DMS53 treated with DMSO at 0.1 percent for 48 hours (cell line): ENCODE data around the gene LUC7L.
"Not testable (repeated sequence)": the region's sequence is repeated elsewhere in the genome, so short reads cannot be mapped to it uniquely, and the experiment has no call there.

Source experiments
- DNase-seq: peaks from one replicate; lab custom pipeline; 2025; ENCODE audit not compliant: unreplicated experiment; lab: John Stamatoyannopoulos, UW

The LUC7L gene

GRCh38 chr16:228852-229730 is at the start of gene LUC7L:
Gene LUC7L (minus strand): TSS chr16:229449. CDS start chr16:229339, 110 bp downstream.
- DNase-seq: peak; percentile 35

GRCh38 chr16:278863-279366 is 49.7 kb upstream of the LUC7L start:
- DNase-seq: peak; percentile 46

GRCh38 chr16:276426-277077 is 47.3 kb upstream of the LUC7L start:
- DNase-seq: no peak

GRCh38 chr16:275786-276232 is 46.6 kb upstream of the LUC7L start, which contains the start of gene RGS11:
Gene RGS11 (minus strand): TSS chr16:275944. CDS start chr16:275911, 33 bp downstream.
- no peak for DNase-seq

- DNase-seq: no peak
Observed at GRCh38 chr16:275041-275641, 45.9 kb upstream of the LUC7L start.

GRCh38 chr16:273547-274421 is 44.5 kb upstream of the LUC7L start:
- no peak for DNase-seq

GRCh38 chr16:272633-273546 is 43.6 kb upstream of the LUC7L start:
- DNase-seq: no peak

GRCh38 chr16:270381-271255 is 41.4 kb upstream of the LUC7L start:
- no peak for DNase-seq

- DNase-seq: no peak
Observed at GRCh38 chr16:269061-269796, 40.0 kb upstream of the LUC7L start.

- no peak for DNase-seq
Observed at GRCh38 chr16:268141-269053, 39.1 kb upstream of the LUC7L start.

- DNase-seq: not testable (repeated sequence)
Observed at GRCh38 chr16:267562-267961, 38.3 kb upstream of the LUC7L start.

- DNase-seq: no peak
Observed at GRCh38 chr16:266258-267164, 37.3 kb upstream of the LUC7L start.

GRCh38 chr16:265711-266110 is 36.5 kb upstream of the LUC7L start:
- DNase-seq: no peak

GRCh38 chr16:265002-265529 is 35.8 kb upstream of the LUC7L start:
- no peak for DNase-seq

GRCh38 chr16:264440-264951 is 35.2 kb upstream of the LUC7L start:
- no peak for DNase-seq
